GM19463 (cell line): ENCODE data around the gene ITGA5.

Source experiments
- ATAC-seq: cut with Tn5 transposase; IDR thresholded peaks from one replicate; pipeline ENCODE4 v1.9.1; 2021; ENCODE audit warnings: mild to moderate bottlenecking, moderate library complexity; ENCODE audit not compliant: unreplicated experiment

Gene ITGA5

GRCh38 chr12:54419088-54419887, at the start of gene ITGA5:
Gene ITGA5, minus strand, starts transcription at chr12:54419266. Its CDS starts 68 bp downstream, at chr12:54419198.
- no peak for ATAC-seq

DNA sequence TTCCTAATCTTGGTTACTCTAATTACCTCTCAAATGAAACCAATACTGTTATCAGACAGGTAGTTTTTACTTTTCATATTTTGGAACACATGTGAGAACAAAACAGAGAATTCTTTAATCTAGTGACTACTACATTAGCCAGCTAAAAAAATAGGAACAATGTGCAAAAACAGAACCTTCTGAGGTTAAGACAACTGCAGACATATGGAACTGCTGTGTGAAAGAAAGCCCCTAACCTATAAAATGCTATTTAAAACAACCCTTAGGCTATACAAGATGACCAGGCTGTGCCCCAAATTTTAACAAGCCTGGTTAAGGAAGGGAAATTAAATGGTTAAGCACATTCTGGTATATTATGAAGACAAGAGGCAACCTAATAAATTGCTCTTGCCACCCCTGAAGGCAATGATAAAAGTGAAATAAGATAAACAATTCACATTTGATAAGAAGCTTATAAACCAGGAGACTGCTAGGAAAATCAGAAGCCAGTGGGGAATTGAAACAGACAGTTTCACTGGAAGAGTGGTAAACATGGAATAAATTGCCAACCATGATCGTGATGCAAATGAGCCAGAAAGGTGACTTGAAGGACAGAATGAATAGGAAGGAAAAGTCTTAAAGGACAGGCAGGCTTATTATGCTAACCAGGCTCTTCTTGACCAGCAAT, 46.9 kb upstream of the ITGA5 start:
- no peak for ATAC-seq

DNA sequence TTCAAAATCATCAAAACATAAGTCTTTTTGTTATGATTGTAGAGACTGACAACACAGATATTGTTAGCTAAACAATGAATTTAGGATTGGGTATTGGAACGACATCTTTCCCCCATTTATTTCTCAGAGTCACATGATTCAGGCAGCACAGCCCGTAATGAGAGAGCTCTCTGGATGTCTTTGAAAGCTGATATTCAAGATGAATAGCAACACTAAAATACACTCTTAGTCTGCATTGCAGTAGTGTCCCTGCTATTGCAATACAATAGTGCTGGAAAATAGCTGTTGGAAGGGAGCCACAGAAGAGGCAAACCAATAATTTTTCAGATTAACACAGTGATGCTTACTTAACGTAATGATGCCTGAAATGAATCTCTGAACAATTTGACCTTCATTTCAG, 44.4 kb upstream of the ITGA5 start:
- ATAC-seq = no peak

DNA sequence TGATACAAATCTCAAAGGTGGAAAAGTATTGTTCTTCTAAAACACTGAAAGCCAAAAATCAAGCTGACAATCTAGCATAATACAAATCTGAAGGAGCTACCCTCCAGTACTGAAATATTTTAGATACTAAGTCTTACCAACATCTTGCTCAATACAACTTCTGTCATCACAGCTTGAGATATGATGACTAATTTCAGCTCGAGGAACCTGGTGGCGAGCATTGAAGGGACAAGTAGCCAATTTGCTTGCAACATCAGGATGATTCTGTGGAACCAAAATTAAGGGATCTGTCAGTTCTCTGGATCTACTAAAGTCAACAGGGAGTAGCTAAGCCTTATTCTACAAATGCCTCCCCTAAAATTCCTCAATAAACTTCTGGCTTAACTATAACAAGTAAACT, 44.0 kb upstream of the ITGA5 start:
- ATAC-seq = no peak

DNA sequence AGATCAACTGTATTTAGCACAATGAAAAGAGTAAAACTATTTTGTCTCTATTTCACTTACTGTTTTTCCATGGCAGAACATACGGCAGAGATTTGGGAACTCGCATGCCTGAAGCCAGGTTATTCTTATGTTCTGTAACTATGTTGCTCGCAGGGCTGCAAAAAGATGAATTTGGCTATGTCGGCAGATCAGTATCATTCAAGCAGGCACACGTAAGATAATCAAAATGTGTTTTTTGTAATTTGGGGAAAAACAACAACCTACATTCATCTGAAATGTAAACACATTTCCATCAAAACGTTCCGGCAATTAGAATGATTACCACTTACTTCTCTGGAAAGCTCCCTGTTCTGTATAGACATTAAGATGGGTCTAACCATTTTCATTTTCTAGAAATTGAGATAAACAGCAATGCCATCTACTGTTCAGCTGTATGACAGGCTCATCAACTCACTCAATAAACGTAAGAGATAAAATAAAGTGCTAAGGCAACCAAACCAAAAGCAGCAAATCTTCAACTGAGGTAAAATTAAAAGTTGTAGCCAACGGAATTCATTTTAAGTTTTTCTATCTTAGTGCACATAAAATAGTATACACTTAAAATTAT, 41.4 kb upstream of the ITGA5 start:
- no peak for ATAC-seq

GRCh38 chr12:54459355-54459754, 40.3 kb upstream of the ITGA5 start:
- ATAC-seq = no peak

DNA sequence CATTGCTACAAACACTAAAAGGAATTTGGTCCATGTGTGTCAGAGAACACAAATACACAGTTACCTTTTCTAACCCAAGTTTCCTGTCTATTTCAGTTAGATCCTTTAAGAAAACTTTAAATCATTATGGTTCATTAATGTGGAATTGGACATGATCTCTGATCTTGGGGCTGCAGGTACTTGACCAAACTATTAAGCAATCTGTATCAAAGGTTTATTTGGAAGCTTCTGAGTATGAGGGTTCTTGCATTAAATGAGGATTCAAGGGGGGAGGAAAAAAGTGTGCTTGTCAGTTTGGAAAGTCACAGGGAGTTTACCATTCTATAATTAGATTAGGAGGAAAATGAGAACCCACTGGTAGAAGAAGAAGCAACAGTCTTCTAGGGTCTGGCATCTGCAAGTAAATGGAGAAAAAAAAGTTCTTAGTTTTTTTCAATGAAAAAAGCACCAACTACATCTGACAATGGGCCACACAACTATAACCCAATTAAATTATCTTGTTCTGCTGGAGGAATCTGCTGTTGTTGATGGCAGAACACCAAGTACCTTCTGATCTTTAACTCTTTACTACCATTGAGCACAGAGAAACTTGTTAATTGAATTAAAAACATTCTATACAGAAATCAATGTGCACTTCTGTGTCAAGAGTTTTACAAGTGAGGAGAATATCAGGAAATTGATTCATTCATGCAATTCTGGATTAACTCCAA, 36.8 kb upstream of the ITGA5 start:
- no peak for ATAC-seq

DNA sequence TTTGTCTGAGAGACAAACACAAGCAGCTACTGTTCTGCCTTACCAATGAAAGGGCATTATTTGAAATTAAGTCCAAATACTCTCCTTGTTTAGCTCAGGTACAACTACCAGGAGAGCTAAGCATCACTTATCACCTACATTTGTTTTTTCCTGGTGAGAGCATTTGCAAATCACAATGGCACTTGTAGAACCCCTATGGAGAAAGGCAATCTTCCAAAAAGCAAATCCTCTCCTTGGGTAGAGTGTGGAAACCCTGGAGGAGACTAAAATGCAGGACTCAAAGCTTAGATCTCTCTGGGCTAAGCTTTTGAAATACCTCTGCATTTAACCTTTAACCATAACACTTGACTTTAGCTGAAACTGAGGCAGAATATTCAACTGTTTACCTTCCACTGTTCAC, 33.6 kb upstream of the ITGA5 start:
- no peak for ATAC-seq

DNA sequence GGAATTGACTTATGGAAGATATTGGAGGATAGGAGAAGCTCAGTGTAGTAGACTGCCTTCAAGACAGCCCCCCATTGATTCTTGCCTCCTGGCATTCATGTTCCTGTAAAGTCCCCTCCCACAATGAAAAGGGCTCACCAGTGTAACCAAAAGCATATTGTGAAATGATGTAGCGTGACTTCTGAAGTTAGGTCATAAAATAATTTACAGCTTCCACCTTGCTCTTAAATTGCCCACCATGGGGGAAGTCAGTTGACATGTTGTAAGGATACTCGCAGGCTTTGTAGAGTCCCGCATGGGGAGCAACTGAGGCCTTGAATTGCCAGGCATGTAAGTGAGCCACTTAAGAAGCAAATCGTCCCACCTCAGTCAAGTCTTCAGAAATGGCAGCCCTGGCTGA, 29.3 kb upstream of the ITGA5 start:
- ATAC-seq = no peak

- ATAC-seq = no peak
Measured at GRCh38 chr12:54447917-54448316, 28.9 kb upstream of the ITGA5 start.

DNA sequence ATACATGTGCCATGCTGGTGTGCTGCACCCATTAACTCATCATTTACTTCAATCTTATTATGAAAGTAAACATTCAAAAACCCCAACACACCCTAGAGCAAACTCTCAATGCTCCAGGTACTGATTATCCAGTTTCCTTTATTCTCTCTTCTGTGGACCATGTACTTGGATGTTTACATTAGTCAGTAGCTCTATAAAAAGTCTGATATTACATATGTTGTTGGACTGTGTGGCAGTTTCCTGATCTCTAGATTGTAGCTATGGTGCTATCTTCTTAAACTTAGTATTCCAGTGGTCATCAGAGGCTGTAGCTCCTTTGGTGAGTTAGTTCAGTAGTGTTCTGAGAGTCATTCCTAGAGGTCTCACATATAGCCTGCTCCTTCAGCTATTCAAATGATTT, 25.1 kb upstream of the ITGA5 start:
- ATAC-seq = no peak

GRCh38 chr12:54443446-54443845, 24.4 kb upstream of the ITGA5 start:
- ATAC-seq = no peak

DNA sequence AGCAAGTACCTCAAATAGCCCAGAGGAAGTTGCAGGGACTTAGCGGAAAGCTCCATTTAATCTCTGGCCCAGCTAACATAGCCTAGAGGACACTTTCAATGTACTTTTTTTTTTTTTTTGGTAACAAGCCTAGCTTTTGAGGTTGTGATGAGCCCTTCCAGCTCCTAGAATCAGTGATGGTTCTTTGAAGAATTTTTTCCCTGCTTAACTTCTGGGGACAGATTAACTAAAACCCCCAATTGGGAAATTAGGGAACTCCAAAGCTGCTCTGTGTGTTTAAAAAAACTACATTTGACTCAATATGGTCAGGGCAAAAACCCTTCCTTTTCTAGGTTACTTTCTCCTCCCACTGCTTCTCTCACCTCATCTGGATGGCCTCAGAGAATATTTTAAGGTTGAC, 23.9 kb upstream of the ITGA5 start:
- no peak for ATAC-seq

- no peak for ATAC-seq
Measured at GRCh38 chr12:54442099-54442498, 23.0 kb upstream of the ITGA5 start.

GRCh38 chr12:54439521-54440255, 20.6 kb upstream of the ITGA5 start:
- peak; percentile 50 for ATAC-seq

- ATAC-seq = no peak
Measured at GRCh38 chr12:54439096-54439495, 20.0 kb upstream of the ITGA5 start.

GRCh38 chr12:54438517-54438916, 19.5 kb upstream of the ITGA5 start:
- no peak for ATAC-seq

- ATAC-seq = peak; percentile 12
Measured at GRCh38 chr12:54437697-54438096, 18.6 kb upstream of the ITGA5 start.

- peak; percentile 68 for ATAC-seq
Measured at GRCh38 chr12:54437243-54437642, 18.2 kb upstream of the ITGA5 start.

DNA sequence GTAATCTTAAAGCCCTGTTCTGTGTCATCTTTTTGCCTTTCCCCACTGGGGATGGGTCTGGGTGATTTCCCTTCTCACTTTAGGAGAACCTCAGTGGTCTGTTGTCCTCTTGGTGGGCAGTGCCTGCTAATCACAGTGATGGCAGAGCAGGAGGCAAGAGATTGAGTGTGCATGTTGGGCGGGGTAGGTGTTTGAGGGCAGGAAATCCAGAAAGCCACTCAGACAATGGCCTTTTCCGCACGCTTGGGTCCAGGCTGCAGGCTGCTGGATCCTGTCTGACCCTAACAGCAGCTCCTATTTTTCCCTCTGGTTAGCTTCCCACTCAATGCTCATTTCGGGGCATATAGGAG, 13.7 kb upstream of the ITGA5 start:
- ATAC-seq = no peak
